SK-MEL-5 (cell line): Measurements from ENCODE around the gene MAP4K2. TPM values are rescaled to one million over a fixed set of nuclear protein-coding genes. Genes with fewer than 3 reads are reported as not detected.

Experiments
- DNase-seq: peaks from one replicate; pipeline ENCODE4 v3.0.0-alpha.2; 2016; ENCODE audit warnings: low read depth, low spot score
- in situ Hi-C: cut with HindIII; loops from 2 replicates; pipeline ENCODE4 v1.10.0; 2016; ENCODE audit warnings: low sequenced_read_pairs, high pct_unique_total_duplicates, low pct_unique_long_range_greater_than_20kb
- total RNA-seq: library from RNA; depleted of rRNA; stranded (reverse); fragments of >200 nt; shearing (Covaris generic); gene quantifications from 2 replicates; pipeline ENCODE4 v1.2.3, GENCODE V29; 2014

The MAP4K2 gene
- total RNA-seq, 1 experiment from 2014 or later, result 16.3 TPM

DNA sequence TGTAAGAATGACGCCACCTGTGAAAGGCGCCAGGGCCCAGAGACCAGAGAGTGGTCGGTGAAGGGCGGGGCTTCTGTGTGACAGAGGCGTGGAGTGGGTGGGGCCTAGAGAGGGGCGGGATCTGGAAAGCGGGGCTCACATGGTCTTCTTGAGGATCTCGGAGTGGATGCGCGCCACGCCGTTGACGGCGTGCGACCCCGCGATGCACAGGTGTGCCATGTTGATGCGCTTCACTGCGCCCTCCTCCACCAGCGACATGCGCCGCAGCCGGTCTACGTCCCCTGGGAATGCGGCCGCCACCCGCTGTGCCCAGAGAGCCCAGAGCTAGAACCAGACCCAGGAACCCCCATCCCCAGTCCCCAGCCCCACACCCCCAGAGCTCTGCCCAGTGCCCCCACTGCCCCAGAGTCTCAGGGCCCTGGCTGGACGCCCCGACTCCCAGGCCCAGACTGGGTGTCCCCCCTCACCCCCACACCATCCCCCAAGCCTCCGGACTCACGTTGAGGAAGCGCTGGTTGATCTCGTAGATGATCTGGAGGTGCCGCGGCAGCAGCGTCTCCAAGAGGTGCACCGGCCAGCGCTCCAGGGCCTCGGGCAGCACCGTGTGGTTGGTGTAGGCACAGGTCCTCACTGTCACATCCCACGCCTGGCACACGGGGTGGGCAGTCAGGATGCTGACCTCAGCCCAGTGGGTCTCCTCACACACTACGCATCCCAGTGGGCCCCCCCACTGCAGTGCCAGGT lies 49.5 kb downstream of the MAP4K2 start:
- in situ Hi-C loops, result no loop called here
- no peak for DNase-seq

DNA sequence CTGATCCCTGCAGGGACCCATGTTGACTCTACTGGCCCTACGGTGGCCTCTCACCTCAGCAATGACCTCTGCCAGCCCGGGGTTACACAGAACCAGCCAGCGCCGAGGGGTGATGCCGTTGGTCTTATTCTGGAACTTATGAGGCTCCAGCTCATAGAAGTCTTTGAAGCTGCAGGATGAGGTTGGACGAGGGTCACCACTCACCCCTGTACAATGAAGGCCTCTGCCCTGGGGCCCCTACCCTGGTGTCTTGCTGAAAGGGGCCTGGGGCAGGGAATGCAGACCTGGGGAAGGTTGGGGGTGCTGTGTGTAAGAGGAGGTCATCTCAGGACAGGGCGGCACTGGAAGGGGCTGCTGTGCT lies 50.0 kb downstream of the MAP4K2 start:
- in situ Hi-C loops, result no loop called here
- DNase-seq, result no peak

DNA sequence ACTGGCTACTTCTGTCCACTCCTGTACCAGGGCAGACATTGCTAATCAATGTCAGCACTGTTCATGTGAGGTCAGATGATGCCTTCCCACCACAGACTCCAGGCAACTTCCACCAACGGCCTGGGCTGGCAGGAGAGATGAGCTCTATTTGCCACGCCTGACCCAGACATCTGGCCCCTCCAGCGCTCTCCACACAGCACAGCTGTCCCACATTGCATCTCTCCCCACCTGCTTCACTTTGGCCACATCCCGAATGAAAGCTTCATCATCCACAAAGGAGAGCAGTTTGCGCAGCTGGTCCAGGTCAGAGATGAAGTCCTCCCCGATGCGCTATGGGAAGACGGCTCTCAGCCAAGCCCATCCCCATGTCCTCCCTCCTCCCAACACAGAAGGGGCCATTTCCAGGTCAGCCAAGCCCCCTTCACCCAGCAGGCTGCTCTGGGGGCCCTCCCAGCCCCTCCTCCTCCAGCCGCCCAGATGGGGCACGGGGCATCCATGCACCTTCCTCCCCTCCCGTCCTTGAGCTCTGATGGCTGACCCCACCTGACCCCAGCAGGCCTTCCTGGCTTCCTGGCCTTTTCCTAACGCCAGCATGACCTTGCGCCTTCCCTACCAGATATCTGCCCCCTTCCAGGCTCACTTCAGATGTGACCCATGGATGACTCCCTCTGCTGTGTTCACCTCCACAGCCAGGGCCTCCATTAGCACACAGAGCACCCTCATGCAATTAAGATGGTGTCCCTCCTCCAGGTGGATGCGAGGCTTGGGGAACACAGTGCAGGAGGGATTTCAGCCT lies 50.6 kb downstream of the MAP4K2 start:
- DNase-seq, result peak; percentile 26
- in situ Hi-C loops, result no loop called here

DNA sequence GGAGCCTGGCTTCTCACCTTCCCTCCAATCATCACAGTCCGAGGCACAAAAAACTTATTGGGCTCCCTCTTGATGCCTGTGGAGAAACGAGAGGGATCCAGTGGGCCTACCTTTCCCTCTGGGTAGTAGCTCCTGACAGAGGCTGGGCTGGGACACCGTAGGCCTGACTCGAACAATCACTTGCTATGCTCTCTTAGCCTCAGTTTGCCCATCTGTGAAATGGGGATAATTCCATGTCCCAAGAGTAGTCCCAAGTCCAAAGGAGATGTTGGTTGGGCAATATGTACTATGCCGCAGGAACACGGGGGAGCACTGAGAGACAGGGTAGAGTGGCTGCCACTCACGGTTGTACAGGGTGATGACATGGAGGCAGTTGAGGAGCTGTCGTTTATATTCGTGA lies 51.4 kb downstream of the MAP4K2 start:
- in situ Hi-C loops, result no loop called here
- no peak for DNase-seq

DNA sequence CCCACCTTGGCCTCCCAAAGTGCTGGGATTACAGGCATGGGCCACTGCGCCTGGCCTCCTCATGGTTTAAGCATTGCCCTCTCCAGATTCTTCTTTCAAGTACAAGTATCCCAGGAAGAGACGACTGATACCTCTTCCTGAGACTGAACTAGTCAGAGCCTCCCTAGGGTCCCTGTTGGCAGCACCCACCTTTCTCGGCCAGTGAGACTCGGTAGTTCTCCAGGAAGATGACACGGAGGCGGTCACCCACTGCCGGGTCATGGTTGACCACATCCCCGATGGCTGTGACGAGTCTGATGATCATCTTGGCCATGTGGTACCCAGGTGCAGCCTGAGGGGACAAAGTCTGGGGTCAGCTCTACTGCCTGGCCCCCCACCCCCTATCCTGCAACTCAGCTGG lies 51.9 kb downstream of the MAP4K2 start:
- in situ Hi-C loops, result no loop called here
- no peak for DNase-seq

DNA sequence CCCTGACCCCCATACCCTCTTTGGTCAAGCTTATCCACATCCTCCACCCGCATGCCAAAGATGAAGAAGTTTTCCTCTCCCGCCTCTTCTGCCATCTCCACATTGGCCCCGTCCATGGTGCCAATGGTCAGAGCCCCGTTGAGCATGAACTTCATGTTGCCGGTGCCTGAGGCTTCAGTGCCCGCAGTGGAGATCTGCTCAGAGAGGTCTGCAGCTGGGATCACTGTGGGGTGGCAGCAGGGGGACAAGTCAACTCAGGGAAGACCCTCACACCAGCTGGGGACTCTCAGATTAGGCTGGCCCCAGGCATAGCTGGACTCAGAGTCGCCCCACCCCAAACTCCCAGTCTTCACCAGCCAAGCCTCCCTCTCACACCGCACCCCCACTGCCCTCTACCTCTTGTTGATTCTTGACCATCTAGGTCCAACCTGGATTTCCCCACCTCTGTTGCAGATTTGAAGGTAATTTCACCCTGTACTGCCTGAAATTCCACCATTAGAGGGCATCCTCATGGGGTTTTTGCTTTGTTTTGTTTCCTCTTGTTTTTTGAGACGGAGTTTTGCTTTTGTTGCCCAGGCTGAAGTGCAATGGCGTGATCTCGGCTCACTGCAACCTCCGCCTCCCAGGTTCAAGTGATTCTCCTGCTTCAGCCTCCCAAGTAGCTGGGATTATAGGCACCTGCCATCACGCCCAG lies 52.5 kb downstream of the MAP4K2 start:
- no peak for DNase-seq
- in situ Hi-C loops, result no loop called here

DNA sequence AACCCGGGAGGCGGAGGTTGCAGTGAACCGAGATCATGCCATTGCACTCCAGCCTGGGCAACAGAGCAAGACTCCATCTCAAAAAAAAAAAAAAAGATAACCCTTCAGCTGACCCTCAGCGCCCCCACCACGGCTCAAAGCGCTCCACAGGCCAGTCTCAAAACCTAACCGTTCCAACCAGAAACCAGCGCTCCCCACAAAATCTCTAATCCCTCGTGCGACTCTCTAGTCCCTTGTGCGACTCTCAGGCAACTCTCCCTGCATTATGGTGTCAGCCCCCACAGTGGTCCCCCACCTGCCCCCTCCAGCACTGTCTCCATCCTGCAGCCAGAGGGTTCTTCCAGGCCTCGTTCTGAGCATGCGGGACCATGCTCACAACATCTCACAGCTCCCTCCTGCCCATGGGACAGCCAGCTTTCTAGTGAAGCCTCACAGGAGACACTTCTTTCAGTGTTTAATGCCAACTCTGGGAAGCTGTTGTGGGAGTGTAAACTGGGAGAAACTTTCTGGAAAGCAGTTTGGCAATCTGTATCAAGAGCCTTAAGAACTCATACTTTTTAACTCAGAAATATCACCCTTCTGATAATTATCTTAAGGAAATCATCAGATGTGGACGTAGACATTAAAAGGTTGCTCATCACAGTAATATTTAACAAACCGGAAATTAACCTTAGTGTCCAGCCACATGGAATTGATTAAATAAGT lies 54.9 kb downstream of the MAP4K2 start:
- DNase-seq, result no peak
- in situ Hi-C loops, result no loop called here

DNA sequence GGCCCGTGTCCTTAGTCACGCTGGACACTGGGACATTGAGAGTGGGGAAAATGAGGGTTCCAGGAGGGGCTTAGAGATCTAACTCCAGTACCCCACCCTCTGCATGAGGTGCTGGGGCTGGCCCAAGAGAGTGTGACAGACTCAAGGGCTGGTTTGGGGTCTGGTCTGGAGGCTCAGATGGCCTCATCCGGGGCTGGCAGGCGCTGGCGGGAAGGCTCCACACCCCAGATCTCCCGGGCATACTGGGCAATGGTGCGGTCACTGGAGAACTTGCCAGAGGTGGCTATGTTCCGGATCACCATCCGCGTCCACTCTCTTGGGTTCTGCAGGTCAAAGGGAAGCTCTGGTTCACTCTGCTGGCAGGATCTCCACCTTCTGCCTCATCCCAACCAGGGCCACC lies 56.5 kb downstream of the MAP4K2 start:
- in situ Hi-C loops, result no loop called here

DNA sequence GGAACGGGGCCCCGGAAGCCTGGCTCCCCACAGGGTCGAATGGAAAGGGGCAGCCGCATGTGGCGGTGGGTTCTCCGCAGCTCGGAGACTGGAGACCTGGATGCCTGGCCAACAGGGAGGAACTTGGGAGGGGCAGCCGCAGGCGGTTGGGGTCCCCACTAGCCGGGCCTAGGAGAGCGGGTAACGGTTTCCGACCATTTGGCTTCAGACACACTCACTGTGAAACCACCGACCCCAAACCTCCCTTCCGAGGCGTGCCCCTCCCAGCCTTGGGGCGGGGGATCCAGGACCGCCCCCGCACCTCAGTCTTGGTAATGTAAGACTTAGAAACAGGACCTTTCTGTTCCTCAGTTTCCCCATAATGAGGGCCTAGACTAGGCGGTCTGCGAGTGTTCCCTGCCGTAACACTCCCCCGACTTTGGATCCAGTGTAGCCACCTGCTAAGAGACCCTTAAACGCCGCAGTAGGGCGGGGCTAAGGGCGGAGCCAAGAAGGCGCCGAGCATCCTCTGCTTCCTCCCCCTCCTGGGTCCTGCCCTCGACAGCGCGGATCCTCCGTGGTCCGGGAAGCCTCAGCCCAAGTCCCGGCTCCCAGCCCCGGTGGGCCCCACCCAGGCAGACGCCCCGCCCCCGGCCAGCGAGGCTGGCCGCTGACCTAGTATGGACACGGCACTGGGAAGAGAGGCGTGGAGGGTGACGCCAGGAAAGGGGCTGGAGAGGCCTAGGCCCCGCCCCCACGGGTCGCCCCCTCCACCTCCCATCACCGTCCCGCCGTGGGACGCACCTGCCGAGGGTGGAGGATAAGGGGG lies 57.3 kb downstream of the MAP4K2 start:
- DNase-seq, result peak; percentile 52
- in situ Hi-C loops, result no loop called here

More for the DNA sequence above, 56.5 kb downstream of the MAP4K2 start:
- no peak for DNase-seq

DNA sequence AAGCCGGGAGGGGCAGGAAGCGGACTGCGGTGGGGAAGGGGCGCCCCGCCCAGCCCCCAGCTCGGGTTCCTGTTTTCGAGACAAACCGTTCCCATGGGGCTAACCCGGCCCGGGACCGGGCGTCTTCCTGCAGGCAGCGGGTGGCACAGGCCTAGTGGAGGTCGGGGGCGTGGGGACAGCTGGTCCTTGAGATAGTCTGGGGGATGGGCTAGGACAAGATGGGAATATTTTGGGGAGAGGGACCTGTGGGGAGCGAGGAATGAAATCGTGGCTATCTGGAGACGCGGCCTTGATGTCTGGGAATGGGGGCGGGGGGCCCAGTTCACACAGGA lies 57.9 kb downstream of the MAP4K2 start:
- no peak for DNase-seq
- in situ Hi-C loops, result no loop called here

DNA sequence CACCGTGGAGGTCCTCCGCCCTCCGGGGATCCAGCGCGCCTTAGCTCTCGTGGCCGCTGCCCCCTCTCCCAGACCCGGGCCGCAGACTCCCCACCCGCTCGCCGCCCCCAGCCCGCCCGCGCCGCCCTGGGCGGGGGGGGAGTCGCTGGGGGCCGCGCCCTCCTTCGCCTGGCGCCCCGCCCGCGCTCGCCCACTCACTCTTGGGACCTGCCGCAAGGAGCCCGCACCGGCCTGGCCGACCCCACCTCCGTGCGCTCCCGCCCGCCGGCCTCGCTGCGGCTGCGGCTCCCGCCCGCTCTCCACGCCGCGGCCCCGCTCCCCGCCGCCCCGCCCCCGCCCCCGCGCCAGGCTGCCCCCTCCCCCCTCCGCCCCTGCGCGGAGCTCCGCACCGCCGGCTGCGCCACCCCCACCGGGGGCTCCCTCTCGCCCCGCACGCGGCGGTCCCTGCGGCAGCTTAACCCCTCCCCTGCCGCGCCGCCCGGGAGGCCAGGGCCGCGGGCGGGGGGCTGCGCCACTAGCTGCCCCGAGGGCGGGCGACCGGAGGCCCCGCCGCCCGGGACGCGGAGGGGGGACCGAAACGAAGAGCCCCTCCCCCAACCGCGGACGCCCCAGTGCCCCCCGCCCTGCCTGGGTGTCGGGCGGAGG lies 58.3 kb downstream of the MAP4K2 start:
- in situ Hi-C loops, result no loop called here
- DNase-seq, result no peak

DNA sequence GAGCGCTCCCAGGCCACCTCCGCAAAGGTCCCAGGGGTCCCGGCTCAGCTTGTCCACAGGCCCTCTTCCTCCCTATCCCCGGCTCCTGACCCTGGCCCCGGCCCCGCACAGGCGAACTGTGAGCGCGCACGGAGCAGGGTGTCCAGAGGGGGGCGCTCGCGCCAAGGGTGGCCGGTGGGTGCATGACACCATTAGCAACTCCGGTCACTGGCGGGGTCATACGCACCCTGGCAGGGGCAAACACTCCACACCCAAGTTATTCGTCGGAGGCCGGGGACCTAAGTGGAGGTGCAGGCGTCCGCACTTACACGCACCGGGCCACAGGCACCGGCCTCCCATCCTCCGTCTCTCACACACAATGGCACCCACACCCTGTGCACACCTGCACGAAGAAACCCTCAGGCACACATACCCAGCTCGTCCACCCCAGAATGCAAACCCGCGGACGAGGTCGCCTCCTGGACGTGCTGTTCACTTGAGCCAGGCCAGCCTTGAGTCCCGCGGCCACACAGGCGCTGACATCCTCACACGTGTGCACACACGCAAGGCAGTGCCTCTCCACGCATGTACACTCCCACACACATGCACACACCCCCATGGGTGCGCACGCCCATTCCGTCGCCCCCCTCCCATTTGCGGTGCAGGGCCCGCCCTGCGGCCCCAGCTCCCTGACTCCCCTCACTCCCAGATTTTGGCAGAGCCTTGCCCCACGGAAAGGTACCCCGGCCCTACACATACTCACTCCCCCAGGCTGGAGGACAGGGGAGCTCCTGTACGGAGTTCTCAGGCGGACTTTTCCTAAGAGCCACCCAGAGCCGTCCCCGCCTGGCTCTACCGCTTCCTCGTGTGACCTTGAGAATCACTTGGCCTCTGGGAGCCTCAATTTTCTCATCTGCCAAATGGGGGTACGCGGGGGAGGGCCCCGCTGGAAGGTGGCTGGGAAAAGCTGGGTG lies 59.1 kb downstream of the MAP4K2 start, which contains the start of gene RASGRP2:
Gene RASGRP2, minus strand, starts transcription at position 552 of the 953 bp plus-strand sequence. CDS start 1,276 bp downstream, outside the sequence.
- in situ Hi-C loops, result no loop called here
- DNase-seq, result peak; percentile 40

DNA sequence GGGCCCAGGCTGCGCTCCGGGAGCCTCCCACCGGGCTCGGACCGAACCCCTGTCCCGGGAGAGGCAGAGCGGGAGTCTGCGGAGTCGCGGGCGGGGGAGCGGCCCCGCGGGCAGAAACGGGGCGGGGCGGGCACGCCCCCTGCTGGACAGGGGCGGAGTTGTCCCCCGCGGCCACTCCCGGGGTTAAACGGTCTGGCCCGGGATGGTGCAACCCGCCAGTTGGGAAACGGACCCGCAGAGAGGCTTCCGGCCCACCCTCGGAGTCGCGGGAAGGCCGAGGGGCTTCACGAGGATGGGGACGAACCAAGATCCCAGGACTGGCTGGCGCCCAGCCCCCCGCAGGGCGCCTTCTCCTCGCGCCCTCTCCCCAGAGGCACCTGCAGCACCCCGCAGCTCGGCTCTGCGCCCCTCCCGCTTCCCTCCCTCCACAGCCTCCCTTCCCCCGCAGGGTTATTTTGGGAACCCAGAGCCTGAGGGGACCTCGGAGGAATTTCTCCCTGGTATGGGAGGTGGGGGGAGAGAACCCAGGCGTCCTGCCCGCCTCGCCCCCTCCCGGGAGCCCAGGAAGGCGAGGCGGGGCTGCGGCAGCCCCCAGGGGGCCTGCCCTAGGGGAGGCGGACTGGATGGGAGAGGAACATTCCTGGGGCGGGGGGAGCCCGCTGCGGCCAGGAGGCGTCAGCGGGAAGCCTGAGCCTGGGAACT lies 60.0 kb downstream of the MAP4K2 start:
- no peak for DNase-seq

DNA sequence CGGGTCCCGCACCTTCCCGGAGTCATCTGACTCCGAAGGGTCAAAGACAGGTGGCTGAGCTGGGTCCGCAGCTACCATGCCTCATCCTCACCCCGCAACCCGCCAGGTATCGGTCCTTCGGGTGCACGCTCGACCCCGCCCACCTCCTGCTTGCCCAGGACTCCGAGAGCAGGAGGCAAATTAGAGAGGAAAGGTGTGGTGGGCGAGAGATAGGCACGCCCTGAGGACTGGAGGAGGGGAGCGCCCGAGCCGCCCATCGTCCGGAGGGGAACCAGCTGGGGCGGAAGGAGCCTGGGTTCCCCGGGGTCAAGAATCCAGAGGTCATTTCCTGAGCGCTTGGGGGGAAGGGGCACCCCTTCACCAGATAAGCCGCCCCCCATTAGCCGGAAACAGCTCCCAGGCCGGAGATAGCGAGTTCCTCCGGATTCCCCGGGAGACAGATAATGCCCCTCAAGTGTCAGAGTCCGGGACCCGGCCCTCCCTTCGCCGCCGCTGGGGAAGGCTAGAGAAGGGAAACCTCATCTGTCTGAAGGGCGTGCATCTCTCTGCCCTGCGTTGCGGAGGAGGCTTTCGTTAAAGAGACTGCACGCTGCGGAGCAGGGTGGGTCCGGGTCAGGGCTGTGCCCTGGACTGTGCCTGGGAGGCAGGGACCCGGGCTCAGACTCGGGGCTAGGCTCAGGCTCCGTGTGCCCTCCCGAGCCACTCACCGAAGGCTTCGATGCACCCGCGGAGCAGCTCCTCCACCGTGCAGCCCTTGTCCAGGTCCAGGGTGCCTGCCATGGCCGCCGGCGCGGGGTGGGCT lies 60.7 kb downstream of the MAP4K2 start:
- no peak for DNase-seq
- in situ Hi-C loops, result no loop called here

More for the DNA sequence above, 60.0 kb downstream of the MAP4K2 start:
- in situ Hi-C loops, result no loop called here
